HFFc6 (cell line): ENCODE measurements around the gene SBF2. TPM values are rescaled to one million over a fixed set of nuclear protein-coding genes. Genes with fewer than 3 reads are reported as not detected.

Experiments
- DNase-seq: peaks from one replicate; pipeline ENCODE4 v3.0.0-alpha.2; 2018
- H3K27ac Mint-ChIP-seq: 2 replicates; pipeline ENCODE4 v1.8.0; 2020; ENCODE audit warnings: mild to moderate bottlenecking, mixed read lengths
- H3K27me3 Mint-ChIP-seq: 2 replicates; pipeline ENCODE4 v1.8.0; 2021; ENCODE audit warnings: mild to moderate bottlenecking, moderate library complexity, mixed read lengths; ENCODE audit not compliant: insufficient read depth
- H3K36me3 Mint-ChIP-seq: 2 replicates; pipeline ENCODE4 v1.8.0; 2021; ENCODE audit warnings: low read depth, mixed read lengths
- H3K4me1 Mint-ChIP-seq: 2 replicates; pipeline ENCODE4 v1.8.0; 2020; ENCODE audit warnings: low read depth, mixed read lengths
- H3K4me3 Mint-ChIP-seq: 2 replicates; pipeline ENCODE4 v1.8.0; 2020; ENCODE audit warnings: mild to moderate bottlenecking, moderate library complexity, mixed read lengths
- H3K9me3 Mint-ChIP-seq: 2 replicates; pipeline ENCODE4 v1.8.0; 2020; ENCODE audit warnings: mild to moderate bottlenecking, mixed read lengths
- CTCF ChIP-seq: fragments of 200-600 bp; sonication (generic); IDR thresholded peaks from 2 replicates; pipeline ENCODE4 v1.5.0; 2021; ENCODE audit warnings: antibody characterized with exemption, mild to moderate bottlenecking
- total RNA-seq, 6 experiments: library from RNA; stranded (reverse); fragmentation: NEBNext Ultra II Directional; extraction: Animal tissue kit (Norgen Biotek cat#: 25700); gene quantifications; 2 replicates in 1 of 6; 3 replicates in 5 of 6; pipeline ENCODE4 v1.2.3, GENCODE V29; 2021

The SBF2 gene
- total RNA-seq, 6 experiments from 2014 or later = 25.2 to 36.0 (median 30.7) TPM

GRCh38 chr11:9773524-9773923 is 520.5 kb downstream of the SBF2 start:
- Mint-ChIP-seq H3K36me3 (peaks cover 41% of the 10 kb centered on the region), H3K4me1 (peaks cover 63% of the 10 kb centered on the region), H3K27me3 (peaks cover 2% of the 10 kb centered on the region), H3K27ac (peak overlapping the region; percentile 85; the same call in 1 of the 2 replicates), H3K9me3 (no peaks in the 10 kb centered on the region), H3K4me3 (no peak overlapping the region)
- DNase-seq = no peak
- TF ChIP-seq CTCF = no peak

GRCh38 chr11:9772218-9772617 is 521.8 kb downstream of the SBF2 start:
- no peak for TF ChIP-seq CTCF
- no peaks in the 10 kb centered on the region for H3K9me3 Mint-ChIP-seq
- no peak overlapping the region for H3K27ac Mint-ChIP-seq
- H3K4me3 Mint-ChIP-seq = no peak overlapping the region
- no peak for DNase-seq
- peaks cover 60% of the 10 kb centered on the region for H3K4me1 Mint-ChIP-seq
- H3K36me3 Mint-ChIP-seq = peaks cover 31% of the 10 kb centered on the region
- H3K27me3 Mint-ChIP-seq = no peaks in the 10 kb centered on the region; the same call in 1 of the 2 replicates

- TF ChIP-seq CTCF = no peak
- no peak for DNase-seq
- Mint-ChIP-seq H3K36me3 (peaks cover 27% of the 10 kb centered on the region), H3K27ac (peak overlapping the region; percentile 8; the same call in 1 of the 2 replicates), H3K9me3 (no peaks in the 10 kb centered on the region), H3K4me1 (peaks cover 60% of the 10 kb centered on the region), H3K4me3 (no peak overlapping the region), H3K27me3 (no peaks in the 10 kb centered on the region; the same call in 1 of the 2 replicates)
Measured at GRCh38 chr11:9771071-9771511, 522.9 kb downstream of the SBF2 start.

- no peak for DNase-seq
- H3K27ac Mint-ChIP-seq = no peak overlapping the region
- TF ChIP-seq CTCF = no peak
- H3K36me3 Mint-ChIP-seq = peaks cover 35% of the 10 kb centered on the region
- H3K4me3 Mint-ChIP-seq = no peak overlapping the region
- H3K9me3 Mint-ChIP-seq = no peaks in the 10 kb centered on the region
- peaks cover 60% of the 10 kb centered on the region for H3K4me1 Mint-ChIP-seq
- no peaks in the 10 kb centered on the region; the same call in 1 of the 2 replicates for H3K27me3 Mint-ChIP-seq
Measured at GRCh38 chr11:9769621-9770020, 524.4 kb downstream of the SBF2 start.

- Mint-ChIP-seq H3K9me3 (no peaks in the 10 kb centered on the region), H3K27me3 (no peaks in the 10 kb centered on the region; the same call in 1 of the 2 replicates), H3K36me3 (peaks cover 49% of the 10 kb centered on the region), H3K27ac (peak overlapping the region; percentile 92), H3K4me1 (peaks cover 71% of the 10 kb centered on the region), H3K4me3 (peak overlapping the region; percentile 67)
- peak; percentile 37 for DNase-seq
- no peak for TF ChIP-seq CTCF
Measured at GRCh38 chr11:9765320-9766101, 528.5 kb downstream of the SBF2 start.
